Loucy (cell line): ENCODE data around the gene SAMD1.

Experiments
- CTCF ChIP-seq: fragments of 200-600 bp; sonication (generic); conservative IDR thresholded peaks from 2 replicates; pipeline ENCODE4 v1.5.1; 2014; ENCODE audit warnings: mild to moderate bottlenecking, antibody characterized with exemption, low read length
- EZH2phosphoT487 ChIP-seq: fragments of 200-600 bp; IDR thresholded peaks from 2 replicates; pipeline ENCODE4 v1.6.1; 2018; ENCODE audit warnings: antibody characterized with exemption, mild to moderate bottlenecking, moderate library complexity, borderline replicate concordance

GRCh38 chr19:14118165-14119051, 27.9 kb upstream of the SAMD1 start:
- no peak for TF ChIP-seq CTCF
- no peak for TF ChIP-seq EZH2phosphoT487
